ENCODE data around the gene TFCP2. TPM values are rescaled to one million over a fixed set of nuclear protein-coding genes. Genes with fewer than 3 reads are reported as not detected.

The TFCP2 gene
- polyA plus RNA-seq, 1 donor (not counting 4 experiments of a cell fraction or from before 2014, with no cell fraction given), result 27.2 TPM

DNA sequence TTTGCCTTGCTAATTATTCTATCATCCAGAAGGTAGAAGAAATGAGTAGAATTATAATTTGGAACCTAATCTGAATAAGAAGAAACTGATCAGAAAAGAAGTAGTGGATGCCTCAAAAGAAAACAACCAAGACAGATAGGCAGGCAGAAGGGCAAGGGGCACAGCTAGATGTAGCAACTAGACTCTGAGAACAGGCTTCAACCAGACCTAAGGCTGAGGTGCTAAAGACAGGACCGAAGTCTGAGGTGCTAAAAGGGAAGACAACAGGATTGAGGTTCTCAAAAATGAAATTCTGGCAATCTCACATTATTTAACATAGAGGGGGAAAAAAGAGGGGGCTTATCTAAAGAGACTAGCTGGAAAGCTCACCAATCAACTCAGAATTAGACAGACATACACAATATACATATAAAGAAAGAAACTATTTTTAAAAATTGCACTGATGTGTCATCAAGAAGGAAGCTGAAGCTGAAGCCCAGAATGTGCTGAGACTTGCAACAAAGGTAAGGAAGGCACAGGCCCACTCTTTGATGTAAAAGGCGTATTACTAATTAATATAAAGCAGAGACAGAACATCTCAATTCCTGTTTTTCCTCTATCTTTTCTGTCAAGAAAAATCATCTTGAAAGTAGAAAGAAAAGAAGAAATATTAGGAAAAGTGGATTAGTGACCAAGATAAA is 45.7 kb downstream of the TFCP2 start:
- Histone ChIP-seq H3K9me1 (ENCODE audit: control insufficient read depth, extremely low read depth, insufficient read depth, low read length) (no peaks in the 10 kb centered on the region), H3K9ac (ENCODE audit: control insufficient read depth, extremely low read depth, insufficient read depth, low read length) (peak overlapping the region; percentile 54), H3K79me2 (ENCODE audit: control insufficient read depth, insufficient read depth, low read length) (no peaks in the 10 kb centered on the region), H3K27me3 (ENCODE audit: control insufficient read depth, extremely low read depth, insufficient read depth, low read length) (no peaks in the 10 kb centered on the region), H4K20me1 (ENCODE audit: control insufficient read depth, extremely low read depth, insufficient read depth, low read length) (no peaks in the 10 kb centered on the region), H2AFZ (ENCODE audit: control insufficient read depth, low read length) (peak overlapping the region; percentile 25), H3K4me1 (ENCODE audit: control insufficient read depth, extremely low read depth, insufficient read depth, low read length) (peaks cover 25% of the 10 kb centered on the region), H3K9me3 (ENCODE audit: control insufficient read depth, low read depth, low read length) (no peaks in the 10 kb centered on the region), H3K4me2 (ENCODE audit: control insufficient read depth, extremely low read depth, insufficient read depth, low read depth, low read length) (peak overlapping the region; percentile 63), H3K36me3 (ENCODE audit: control insufficient read depth in 2 of 2, extremely low read depth in 1 of 2, insufficient read depth in 2 of 2, low read length in 2 of 2) (peaks cover 6% of the 10 kb centered on the region in 2 experiments), H3K4me3 (ENCODE audit: control insufficient read depth in 2 of 3, extremely low read depth in 1 of 3, insufficient read depth in 2 of 3, low read depth in 1 of 3, low read length in 3 of 3) (peak overlapping the region in 2 of 3 experiments; percentile 8), H3K27ac (ENCODE audit: control insufficient read depth, insufficient read depth, low read length) (peak overlapping the region; percentile 80)
- peak; percentile 21 for DNase-seq (ENCODE audit: low read depth, low spot score)
- dilution Hi-C loops (cut with MboI; ENCODE audit: extremely low pct_ligation_motif_present, low sequenced_read_pairs), result no loop called here
- TF ChIP-seq, protein P1, sequence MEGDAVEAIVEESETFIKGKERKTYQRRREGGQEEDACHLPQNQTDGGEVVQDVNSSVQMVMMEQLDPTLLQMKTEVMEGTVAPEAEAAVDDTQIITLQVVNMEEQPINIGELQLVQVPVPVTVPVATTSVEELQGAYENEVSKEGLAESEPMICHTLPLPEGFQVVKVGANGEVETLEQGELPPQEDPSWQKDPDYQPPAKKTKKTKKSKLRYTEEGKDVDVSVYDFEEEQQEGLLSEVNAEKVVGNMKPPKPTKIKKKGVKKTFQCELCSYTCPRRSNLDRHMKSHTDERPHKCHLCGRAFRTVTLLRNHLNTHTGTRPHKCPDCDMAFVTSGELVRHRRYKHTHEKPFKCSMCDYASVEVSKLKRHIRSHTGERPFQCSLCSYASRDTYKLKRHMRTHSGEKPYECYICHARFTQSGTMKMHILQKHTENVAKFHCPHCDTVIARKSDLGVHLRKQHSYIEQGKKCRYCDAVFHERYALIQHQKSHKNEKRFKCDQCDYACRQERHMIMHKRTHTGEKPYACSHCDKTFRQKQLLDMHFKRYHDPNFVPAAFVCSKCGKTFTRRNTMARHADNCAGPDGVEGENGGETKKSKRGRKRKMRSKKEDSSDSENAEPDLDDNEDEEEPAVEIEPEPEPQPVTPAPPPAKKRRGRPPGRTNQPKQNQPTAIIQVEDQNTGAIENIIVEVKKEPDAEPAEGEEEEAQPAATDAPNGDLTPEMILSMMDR (optimal IDR thresholded peaks at IDR 0.05 in 1 of 3, IDR thresholded peaks at IDR 0.05 in 1 of 3, conservative IDR thresholded peaks at IDR 0.05 in 1 of 3; ENCODE audit: extremely low read depth in 1 of 3, insufficient read depth in 2 of 3, low read length in 3 of 3), result no peak
- no peak for TF ChIP-seq EZH2 (IDR thresholded peaks at IDR 0.05; ENCODE audit: low read length)
- peak; percentile 78 for FAIRE-seq

DNA sequence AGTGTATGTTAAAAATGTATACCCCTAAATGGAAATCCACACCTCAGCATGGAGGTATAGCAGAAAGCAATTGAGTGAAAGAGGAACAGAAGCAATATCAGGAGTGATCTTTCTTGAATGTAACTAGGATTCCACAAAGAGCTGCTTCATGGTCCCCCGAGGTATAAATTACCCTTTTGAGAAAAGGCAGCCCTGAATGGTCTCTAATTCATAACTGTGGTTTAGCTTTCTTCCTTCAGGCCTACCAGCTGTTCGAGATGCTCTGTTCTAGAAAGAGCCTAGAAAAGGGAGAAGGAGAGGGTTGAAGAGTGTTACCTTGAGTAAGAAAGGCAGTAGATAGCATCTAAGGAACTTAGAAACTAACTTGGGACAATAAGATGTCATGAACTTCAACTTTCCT is 46.6 kb downstream of the TFCP2 start:
- no peak overlapping the region for H3K4me2 ChIP-seq (ENCODE audit: control insufficient read depth, extremely low read depth, insufficient read depth, low read depth, low read length)
- H3K9ac ChIP-seq (ENCODE audit: control insufficient read depth, extremely low read depth, insufficient read depth, low read length), result no peak overlapping the region
- FAIRE-seq (peak; percentile 20), DNase-seq (ENCODE audit: low read depth, low spot score) (no peak)
- dilution Hi-C loops (cut with MboI; ENCODE audit: extremely low pct_ligation_motif_present, low sequenced_read_pairs), result no loop called here
- peak overlapping the region; percentile 80 for H3K27ac ChIP-seq (ENCODE audit: control insufficient read depth, insufficient read depth, low read length)
- TF ChIP-seq, protein P1 (optimal IDR thresholded peaks at IDR 0.05 in 1 of 3, IDR thresholded peaks at IDR 0.05 in 1 of 3, conservative IDR thresholded peaks at IDR 0.05 in 1 of 3; ENCODE audit: extremely low read depth in 1 of 3, insufficient read depth in 2 of 3, low read length in 3 of 3), result no peak
- no peak for TF ChIP-seq EZH2 (IDR thresholded peaks at IDR 0.05; ENCODE audit: low read length)
- peaks cover 25% of the 10 kb centered on the region for H3K4me1 ChIP-seq (ENCODE audit: control insufficient read depth, extremely low read depth, insufficient read depth, low read length)
- peaks cover 6% of the 10 kb centered on the region in 2 experiments for H3K36me3 ChIP-seq (ENCODE audit: control insufficient read depth in 2 of 2, extremely low read depth in 1 of 2, insufficient read depth in 2 of 2, low read length in 2 of 2)
- no peaks in the 10 kb centered on the region for H3K79me2 ChIP-seq (ENCODE audit: control insufficient read depth, insufficient read depth, low read length)
- H3K9me1 ChIP-seq (ENCODE audit: control insufficient read depth, extremely low read depth, insufficient read depth, low read length), result no peaks in the 10 kb centered on the region
- H3K27me3 ChIP-seq (ENCODE audit: control insufficient read depth, extremely low read depth, insufficient read depth, low read length), result no peaks in the 10 kb centered on the region
- no peaks in the 10 kb centered on the region for H4K20me1 ChIP-seq (ENCODE audit: control insufficient read depth, extremely low read depth, insufficient read depth, low read length)
- no peak overlapping the region for H2AFZ ChIP-seq (ENCODE audit: control insufficient read depth, low read length)
- H3K4me3 ChIP-seq (ENCODE audit: control insufficient read depth in 2 of 3, extremely low read depth in 1 of 3, insufficient read depth in 2 of 3, low read depth in 1 of 3, low read length in 3 of 3), result no peak overlapping the region
- H3K9me3 ChIP-seq (ENCODE audit: control insufficient read depth, low read depth, low read length), result no peaks in the 10 kb centered on the region
